SK-N-MC (cell line): ENCODE measurements around the gene FGF23.
"Not testable (repeated sequence)": the region's sequence is repeated elsewhere in the genome, so short reads cannot be mapped to it uniquely, and the experiment has no call there.

Source experiments
- DNase-seq: peaks from one replicate; pipeline ENCODE4 v3.0.0-alpha.2; 2011; ENCODE audit warnings: low read depth, low spot score
- H3K27ac ChIP-seq: fragments of 200-600 bp; sonication (generic); 2 replicates; pipeline ENCODE4 v1.5.1; 2016; ENCODE audit warnings: mixed run types
- H3K36me3 ChIP-seq: fragments of 200-600 bp; sonication (generic); 2 replicates; pipeline ENCODE4 v1.6.1; 2017; ENCODE audit warnings: antibody characterized with exemption, low read length, mixed read lengths; ENCODE audit not compliant: insufficient read depth
- H3K4me3 ChIP-seq: fragments of 200-600 bp; sonication (generic); 2 replicates; pipeline ENCODE4 v1.5.1; 2016
- H3K9ac ChIP-seq: fragments of 200-600 bp; sonication (generic); 2 replicates; pipeline ENCODE4 v1.8.0; 2017; ENCODE audit warnings: mixed run types, mixed read lengths; ENCODE audit not compliant: insufficient read length
- H3K9me3 ChIP-seq: fragments of 200-600 bp; sonication (generic); 2 replicates; pipeline ENCODE4 v1.6.1; 2017; ENCODE audit warnings: low read depth, mild to moderate bottlenecking, antibody characterized with exemption, low read length, moderate library complexity, mixed read lengths
- EZH2 ChIP-seq: fragments of 200-600 bp; sonication (generic); IDR thresholded peaks from one replicate; pipeline ENCODE4 v1.6.1; 2017; ENCODE audit warnings: antibody characterized with exemption
- FOXP2 ChIP-seq: optimal IDR thresholded peaks from 2 replicates; pipeline ENCODE3; 2011; ENCODE audit warnings: mild to moderate bottlenecking, moderate library complexity; ENCODE audit not compliant: insufficient read depth; ENCODE audit errors: extremely low read length, control extremely low read depth
- POLR2AphosphoS5 ChIP-seq: IDR thresholded peaks from 2 replicates; pipeline ENCODE4 v1.6.1; 2012; ENCODE audit warnings: mild to moderate bottlenecking, low read depth, low read length, borderline replicate concordance

FGF23 gene

GRCh38 chr12:4416276-4416675 is 36.8 kb upstream of the FGF23 start:
- DNase-seq: no peak
- no peak for TF ChIP-seq FOXP2
- TF ChIP-seq POLR2AphosphoS5: no peak
- TF ChIP-seq EZH2: no peak
- Histone ChIP-seq H3K9ac (no peak overlapping the region), H3K4me3 (no peak overlapping the region), H3K9me3 (no peaks in the 10 kb centered on the region), H3K36me3 (no peaks in the 10 kb centered on the region), H3K27ac (no peak overlapping the region)

- TF ChIP-seq EZH2: no peak
- no peak for TF ChIP-seq POLR2AphosphoS5
- TF ChIP-seq FOXP2: no peak
These were observed 33.0 kb upstream of the FGF23 start for GRCh38 chr12:4412465-4412864.

GRCh38 chr12:4412056-4412455 is 32.5 kb upstream of the FGF23 start:
- Histone ChIP-seq H3K4me3 (no peak overlapping the region), H3K9ac (no peak overlapping the region), H3K9me3 (no peaks in the 10 kb centered on the region), H3K27ac (no peak overlapping the region), H3K36me3 (no peaks in the 10 kb centered on the region)
- TF ChIP-seq FOXP2 (no peak), EZH2 (no peak), POLR2AphosphoS5 (no peak)
- no peak for DNase-seq

More at GRCh38 chr12:4412465-4412864, 33.0 kb upstream of the FGF23 start:
- Histone ChIP-seq H3K36me3 (no peaks in the 10 kb centered on the region), H3K9me3 (no peaks in the 10 kb centered on the region), H3K4me3 (no peak overlapping the region), H3K9ac (no peak overlapping the region), H3K27ac (no peak overlapping the region)
- no peak for DNase-seq

- no peak for DNase-seq
- no peaks in the 10 kb centered on the region for H3K36me3 ChIP-seq
- no peak overlapping the region for H3K27ac ChIP-seq
- TF ChIP-seq FOXP2 (no peak), POLR2AphosphoS5 (no peak), EZH2 (no peak)
- H3K4me3 ChIP-seq: no peak overlapping the region
- H3K9ac ChIP-seq: no peak overlapping the region
- H3K9me3 ChIP-seq: no peaks in the 10 kb centered on the region
These were observed 27.6 kb upstream of the FGF23 start for GRCh38 chr12:4407136-4407535.

GRCh38 chr12:4404877-4405637 is 25.5 kb upstream of the FGF23 start:
- not testable (repeated sequence) for H3K9me3 ChIP-seq, DNase-seq, H3K4me3 ChIP-seq, H3K36me3 ChIP-seq, H3K9ac ChIP-seq, H3K27ac ChIP-seq

- no peak for DNase-seq
- TF ChIP-seq POLR2AphosphoS5: no peak
- TF ChIP-seq FOXP2: no peak
- TF ChIP-seq EZH2: no peak
- H3K9me3 ChIP-seq: no peaks in the 10 kb centered on the region
- no peak overlapping the region for H3K4me3 ChIP-seq
- no peak overlapping the region for H3K27ac ChIP-seq
- no peak overlapping the region for H3K9ac ChIP-seq
- H3K36me3 ChIP-seq: no peaks in the 10 kb centered on the region
These were observed 23.5 kb upstream of the FGF23 start for GRCh38 chr12:4402996-4403395.

GRCh38 chr12:4401117-4401516 is 21.6 kb upstream of the FGF23 start:
- H3K27ac ChIP-seq: no peak overlapping the region
- no peak overlapping the region for H3K4me3 ChIP-seq
- no peaks in the 10 kb centered on the region for H3K9me3 ChIP-seq
- no peaks in the 10 kb centered on the region for H3K36me3 ChIP-seq
- no peak for DNase-seq
- H3K9ac ChIP-seq: no peak overlapping the region
- TF ChIP-seq EZH2 (no peak), POLR2AphosphoS5 (no peak)

- Histone ChIP-seq H3K27ac (no peak overlapping the region), H3K36me3 (no peaks in the 10 kb centered on the region), H3K4me3 (no peak overlapping the region), H3K9ac (no peak overlapping the region), H3K9me3 (no peaks in the 10 kb centered on the region)
- no peak for DNase-seq
- TF ChIP-seq EZH2: no peak
These were observed 16.3 kb upstream of the FGF23 start for GRCh38 chr12:4395818-4396217.

- DNase-seq: no peak
- no peaks in the 10 kb centered on the region for H3K36me3 ChIP-seq
These were observed 13.7 kb upstream of the FGF23 start for GRCh38 chr12:4393211-4393610.

More at GRCh38 chr12:4393211-4393610, 13.7 kb upstream of the FGF23 start:
- Histone ChIP-seq H3K4me3 (no peak overlapping the region), H3K9me3 (no peaks in the 10 kb centered on the region), H3K27ac (no peak overlapping the region), H3K9ac (no peak overlapping the region)
- TF ChIP-seq EZH2 (no peak), FOXP2 (no peak), POLR2AphosphoS5 (no peak)
